Measurements from ENCODE around the gene DNMT3L.

DNMT3L gene

GRCh38 chr21:44289381-44290010 lies 27.8 kb upstream of the DNMT3L start:
- TF ChIP-seq CTCF (IDR thresholded peaks at IDR 0.05; ENCODE audit: borderline replicate concordance, insufficient read depth, low read depth, low read length), result no peak
- no peak overlapping the region for H3K4me3 ChIP-seq (ENCODE audit: low read depth, low read length)

GRCh38 chr21:44288251-44289110 lies 26.8 kb upstream of the DNMT3L start:
- no peak overlapping the region for H3K4me3 ChIP-seq (ENCODE audit: low read depth, low read length)
- TF ChIP-seq CTCF (IDR thresholded peaks at IDR 0.05; ENCODE audit: borderline replicate concordance, insufficient read depth, low read depth, low read length), result no peak

- no peak overlapping the region for H3K4me3 ChIP-seq (ENCODE audit: low read depth, low read length)
- TF ChIP-seq CTCF (IDR thresholded peaks at IDR 0.05; ENCODE audit: borderline replicate concordance, insufficient read depth, low read depth, low read length), result no peak
These were observed 25.3 kb upstream of the DNMT3L start for GRCh38 chr21:44286716-44287632.

- no peak for TF ChIP-seq CTCF (IDR thresholded peaks at IDR 0.05; ENCODE audit: borderline replicate concordance, insufficient read depth, low read depth, low read length)
- H3K4me3 ChIP-seq (ENCODE audit: low read depth, low read length), result no peak overlapping the region
These were observed 24.5 kb upstream of the DNMT3L start for GRCh38 chr21:44286086-44286715.

- no peak within 1 kb of the TSS for H3K4me3 ChIP-seq (ENCODE audit: low read depth, low read length)
These were observed 23.7 kb upstream of the DNMT3L start, which contains the start of gene AIRE for GRCh38 chr21:44285138-44285992. AIRE (plus strand) TSS chr21:44285876; CDS start chr21:44286007, 131 bp downstream.

More at GRCh38 chr21:44285138-44285992, 23.7 kb upstream of the DNMT3L start, which contains the start of gene AIRE:
- no peak for TF ChIP-seq CTCF (IDR thresholded peaks at IDR 0.05; ENCODE audit: borderline replicate concordance, insufficient read depth, low read depth, low read length)
